ENCODE measurements around the gene TMEM183A. TPM values are rescaled to one million over a fixed set of nuclear protein-coding genes. Genes with fewer than 3 reads are reported as not detected.

TMEM183A gene
- total and polyA plus RNA-seq, 9 of the 15 experiments (the other 6 are each of a cell fraction or from before 2014, with no cell fraction given): 23.4 to 190 (median 124) TPM

DNA sequence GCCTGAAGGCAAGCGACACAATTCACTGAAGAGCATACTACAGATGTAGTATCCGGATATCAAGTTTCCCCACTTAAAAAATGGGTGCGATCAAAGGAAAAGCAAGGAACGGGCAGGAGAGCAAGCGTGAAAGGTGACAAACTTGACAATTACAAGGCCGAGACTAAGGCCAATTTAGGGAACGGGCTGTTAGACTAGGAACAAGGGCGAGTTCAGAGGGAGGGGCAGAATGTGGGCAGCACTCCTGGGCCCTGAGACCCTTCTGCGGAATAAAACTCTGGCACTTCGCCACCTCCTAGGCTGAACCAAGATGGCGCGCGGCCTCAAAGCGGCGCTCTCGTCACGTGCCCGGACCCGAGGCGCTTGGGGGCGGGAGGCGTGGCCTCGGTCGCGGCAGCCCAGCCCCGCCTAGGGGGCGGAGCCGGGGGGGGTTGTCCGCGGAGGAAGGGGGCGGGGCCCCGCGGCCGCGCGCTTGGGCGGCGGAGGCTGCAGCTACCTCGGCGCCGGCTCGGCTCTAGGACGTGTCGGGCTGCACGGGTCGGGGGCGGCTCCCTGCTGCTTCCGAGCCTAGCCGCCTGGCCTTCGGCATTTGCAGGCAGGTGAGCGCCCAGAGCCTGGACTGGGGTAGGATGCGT lies 19.0 kb downstream of the TMEM183A start, which contains the start of gene PPFIA4:
TSS of gene PPFIA4 (plus strand) at position 461 of the 635 bp plus-strand sequence. CDS start 12,518 bp downstream, outside the sequence.
- intact Hi-C loops (cut with micrococcal nuclease) (no loop called here), in situ Hi-C loops (cut with MboI) (no loop called here)
- H3K36me3 ChIP-seq (ENCODE audit: control insufficient read depth, insufficient read depth, low read length): peaks cover 43% of the 10 kb centered on the region
- H4K20me1 ChIP-seq (replicated peaks; ENCODE audit: control insufficient read depth, insufficient read depth, low read length): no peaks in the 10 kb centered on the region
- peak within 1 kb of the TSS; percentile 97 for H3K4me2 ChIP-seq (ENCODE audit: insufficient read depth, low read length)
- peak within 1 kb of the TSS; percentile 99 for H2AFZ ChIP-seq (ENCODE audit: low read depth, low read length)
- BruUV-seq (replicated peaks): no TSS peak
- peak; percentile 96 for ATAC-seq
- POLR2A ChIA-PET: interaction anchor here (0.5 to 4.5 kb wide), 12 partner anchors 9 to 1206 kb away, joined by 3 to 22 read pairs (median 4); partner anchors contain the start of gene TMEM183A
- H3K79me2 ChIP-seq (ENCODE audit: control insufficient read depth, insufficient read depth, low read length): no peaks in the 10 kb centered on the region
- peak; percentile 95 to 100 (median 100) for DNase-seq (ENCODE audit: extremely low read depth in 1 of 4, low spot score in 3 of 4)
- peak within 1 kb of the TSS; percentile 72 for H3K27ac ChIP-seq (ENCODE audit: extremely low read depth, low read depth, low read length)
- peak; percentile 59 for FAIRE-seq
- WGBS (ENCODE audit: insufficient coverage, low coverage, missing lambda C conversion rate): 16% methylated on average over 32 of the region's 52 CpGs
- no peaks in the 10 kb centered on the region for H3K9me3 ChIP-seq (replicated peaks; ENCODE audit: control insufficient read depth, insufficient read depth, low read depth, low read length)
- H3K9ac ChIP-seq (ENCODE audit: insufficient read depth in 1 of 2, low read depth in 2 of 2, low read length in 2 of 2): peak within 1 kb of the TSS; percentile 67 to 93
- peaks cover 11 to 27% of the 10 kb centered on the region in 2 experiments; a peak in 4 of 5 replicates for H3K4me1 ChIP-seq (replicated peaks in 1 of 2; ENCODE audit: control insufficient read depth in 2 of 2, insufficient read depth in 2 of 2, low read length in 2 of 2)
- H3K9me1 ChIP-seq (ENCODE audit: control insufficient read depth, insufficient read depth, low read length): no peaks in the 10 kb centered on the region
- CTCF ChIA-PET (ENCODE audit: low intra/inter-chr PET ratio): no interaction called here
- H3K4me3 ChIP-seq: peak within 1 kb of the TSS; percentile 53
- no peaks in the 10 kb centered on the region for H3K27me3 ChIP-seq (ENCODE audit: control insufficient read depth in 2 of 2, insufficient read depth in 2 of 2, low read length in 2 of 2)
- TF ChIP-seq CBX3 (IDR thresholded peaks at IDR 0.05; ENCODE audit: borderline replicate concordance in 1 of 2, low read length in 2 of 2) (peak in 1 of 2 experiments; percentile 98; a peak in 2 of 3 replicates), ZNF707 (CRISPR knock-in tag; conservative IDR thresholded peaks at IDR 0.05) (peak; percentile 60; the same call in 1 of the 2 replicates), CHCHD3 (CRISPR knock-in tag; IDR thresholded peaks at IDR 0.05) (no peak), GTF2A2 (tag; IDR thresholded peaks at IDR 0.05) (no peak), MCM5 (IDR thresholded peaks at IDR 0.05; ENCODE audit: low read depth) (no peak), CSDE1 (IDR thresholded peaks at IDR 0.05) (peak; percentile 52 to 53; a peak in 1 of 4 replicates), KLF16 (IDR thresholded peaks at IDR 0.05) (no peak), E2F3 (CRISPR knock-in tag; IDR thresholded peaks at IDR 0.05) (peak; percentile 70), C11orf30 (IDR thresholded peaks at IDR 0.05; ENCODE audit: low read depth) (no peak), TRIM24 (IDR thresholded peaks at IDR 0.05) (0 out of 4 replicates have a peak, but pooled peaks have one; percentile 42 to 43), ZNF140 (CRISPR knock-in tag; IDR thresholded peaks at IDR 0.05) (no peak), NFE2 (IDR thresholded peaks at IDR 0.05; ENCODE audit: low read depth) (no peak), LCOR (CRISPR knock-in tag; IDR thresholded peaks at IDR 0.05) (peak; percentile 95), MITF (IDR thresholded peaks at IDR 0.05) (peak; percentile 89), PURB (CRISPR knock-in tag; IDR thresholded peaks at IDR 0.05; ENCODE audit: low read depth) (no peak), ZNF584 (CRISPR knock-in tag; IDR thresholded peaks at IDR 0.05; ENCODE audit: low read depth) (peak; percentile 98), ZNF395 (CRISPR knock-in tag; IDR thresholded peaks at IDR 0.05) (peak; percentile 96), USF2 (CRISPR knock-in tag; IDR thresholded peaks at IDR 0.05) (peak; percentile 96)
- TF ChIP-seq, protein P1, sequence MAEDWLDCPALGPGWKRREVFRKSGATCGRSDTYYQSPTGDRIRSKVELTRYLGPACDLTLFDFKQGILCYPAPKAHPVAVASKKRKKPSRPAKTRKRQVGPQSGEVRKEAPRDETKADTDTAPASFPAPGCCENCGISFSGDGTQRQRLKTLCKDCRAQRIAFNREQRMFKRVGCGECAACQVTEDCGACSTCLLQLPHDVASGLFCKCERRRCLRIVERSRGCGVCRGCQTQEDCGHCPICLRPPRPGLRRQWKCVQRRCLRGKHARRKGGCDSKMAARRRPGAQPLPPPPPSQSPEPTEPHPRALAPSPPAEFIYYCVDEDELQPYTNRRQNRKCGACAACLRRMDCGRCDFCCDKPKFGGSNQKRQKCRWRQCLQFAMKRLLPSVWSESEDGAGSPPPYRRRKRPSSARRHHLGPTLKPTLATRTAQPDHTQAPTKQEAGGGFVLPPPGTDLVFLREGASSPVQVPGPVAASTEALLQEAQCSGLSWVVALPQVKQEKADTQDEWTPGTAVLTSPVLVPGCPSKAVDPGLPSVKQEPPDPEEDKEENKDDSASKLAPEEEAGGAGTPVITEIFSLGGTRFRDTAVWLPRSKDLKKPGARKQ (CRISPR knock-in tag; IDR thresholded peaks at IDR 0.05): peak; percentile 95
